HEK293 (cell line): ENCODE data around the gene EXOC3L2.

Source experiments
- CTCF ChIA-PET: fragments of 350-600 bp; formaldehyde crosslinking; extraction: SDS; loops from one replicate; lab custom pipeline; 2021; ENCODE audit warnings: antibody characterized with exemption; lab: Yijun Ruan, JAX
- POLR2A ChIA-PET: fragments of 300-600 bp; formaldehyde crosslinking; extraction: SDS; loops from one replicate; lab custom pipeline; 2020; ENCODE audit warnings: antibody characterized with exemption, inconsistent platforms; lab: Yijun Ruan, JAX
- H3K27ac ChIP-seq: fragments of 200-500 bp; sonication (Bioruptor generic); 2 replicates; pipeline ENCODE4 v1.5.1; 2014; ENCODE audit warnings: low read depth, low read length, control low read depth, inconsistent platforms; ENCODE audit errors: extremely low read depth
- H3K36me3 ChIP-seq, 2 experiments: fragments of 200-500 bp in 1 of 2; sonication (Bioruptor generic) in 1 of 2; 1 replicate in 1 of 2; 2 replicates in 1 of 2; pipeline ENCODE4 v1.5.1; 2014 to 2017; ENCODE audit warnings: inconsistent platforms in 2 of 2, low read length in 2 of 2; ENCODE audit not compliant: control insufficient read depth in 2 of 2, insufficient read depth in 1 of 2
- H3K4me1 ChIP-seq: fragments of 200-500 bp; sonication (Bioruptor generic); 2 replicates; pipeline ENCODE4 v1.5.1; 2014; ENCODE audit warnings: mild to moderate bottlenecking, low read length, inconsistent platforms; ENCODE audit not compliant: control insufficient read depth, insufficient read depth
- H3K4me3 ChIP-seq: 2 replicates; pipeline ENCODE4 v1.5.1; 2011; ENCODE audit warnings: low read depth, mild to moderate bottlenecking, control low read depth, low read length, moderate library complexity
- H3K9me3 ChIP-seq: fragments of 200-500 bp; sonication (Bioruptor generic); 2 replicates; pipeline ENCODE4 v1.5.1; 2014; ENCODE audit warnings: low read depth, low read length, inconsistent platforms; ENCODE audit not compliant: control insufficient read depth, insufficient read depth
- HOXD13 ChIP-seq: sonication (generic); formaldehyde crosslinking; IDR thresholded peaks from 2 replicates; pipeline ENCODE4 v1.8.0; 2022; ENCODE audit warnings: missing genetic modification reagents, borderline replicate concordance
- SP3 ChIP-seq: fragments of 450-650 bp; formaldehyde crosslinking; IDR thresholded peaks from 2 replicates; pipeline ENCODE4 v1.5.1; 2016; ENCODE audit warnings: missing biosample characterization, missing genetic modification characterization
- ZBTB17 ChIP-seq: fragments of 450-650 bp; formaldehyde crosslinking; IDR thresholded peaks from 2 replicates; pipeline ENCODE4 v1.5.1; 2016; ENCODE audit warnings: missing biosample characterization, missing genetic modification characterization
- ZNF132 ChIP-seq: fragments of 450-650 bp; formaldehyde crosslinking; IDR thresholded peaks from 2 replicates; pipeline ENCODE4 v1.5.1; 2017; ENCODE audit warnings: missing biosample characterization, missing genetic modification characterization, borderline replicate concordance
- ZNF140 ChIP-seq: fragments of 450-650 bp; formaldehyde crosslinking; IDR thresholded peaks from 2 replicates; pipeline ENCODE4 v1.5.1; 2016; ENCODE audit warnings: missing biosample characterization, missing genetic modification characterization
- ZNF146 ChIP-seq: fragments of 450-650 bp; formaldehyde crosslinking; IDR thresholded peaks from 2 replicates; pipeline ENCODE4 v1.5.1; 2016; ENCODE audit warnings: missing biosample characterization, missing genetic modification characterization
- ZNF2 ChIP-seq: fragments of 450-650 bp; formaldehyde crosslinking; IDR thresholded peaks from 2 replicates; pipeline ENCODE4 v1.5.1; 2016; ENCODE audit warnings: missing biosample characterization, missing genetic modification characterization
- ZNF248 ChIP-seq: fragments of 450-650 bp; formaldehyde crosslinking; IDR thresholded peaks from 2 replicates; pipeline ENCODE4 v1.5.1; 2017; ENCODE audit warnings: missing biosample characterization, missing genetic modification characterization
- ZNF266 ChIP-seq: fragments of 450-650 bp; formaldehyde crosslinking; IDR thresholded peaks from 2 replicates; pipeline ENCODE4 v1.5.1; 2016; ENCODE audit warnings: missing biosample characterization, missing genetic modification characterization, low read depth
- ZNF529 ChIP-seq: fragments of 450-650 bp; formaldehyde crosslinking; IDR thresholded peaks from 2 replicates; pipeline ENCODE4 v1.5.1; 2017; ENCODE audit warnings: missing genetic modification characterization, missing biosample characterization; ENCODE audit not compliant: insufficient replicate concordance
- ZNF560 ChIP-seq: fragments of 450-650 bp; formaldehyde crosslinking; IDR thresholded peaks from 2 replicates; pipeline ENCODE4 v1.5.1; 2017; ENCODE audit warnings: missing biosample characterization, missing genetic modification characterization, borderline replicate concordance
- ZNF830 ChIP-seq: fragments of 450-650 bp; IDR thresholded peaks from 2 replicates; pipeline ENCODE4 v1.5.0; 2018; ENCODE audit warnings: missing biosample characterization, missing genetic modification characterization, low read depth, mild to moderate bottlenecking, moderate library complexity
- TF ChIP-seq, protein P1 (sequence below): fragments of 450-650 bp; formaldehyde crosslinking; IDR thresholded peaks from 2 replicates; pipeline ENCODE4 v1.5.1; 2017; ENCODE audit warnings: missing biosample characterization, missing genetic modification characterization
- TF ChIP-seq, protein P2 (sequence below): fragments of 450-650 bp; formaldehyde crosslinking; IDR thresholded peaks from 2 replicates; pipeline ENCODE4 v1.5.1; 2016; ENCODE audit warnings: missing biosample characterization, missing genetic modification characterization, borderline replicate concordance
- TF ChIP-seq, protein P3 (sequence below): fragments of 450-650 bp; formaldehyde crosslinking; IDR thresholded peaks from 2 replicates; pipeline ENCODE4 v1.5.1; 2016; ENCODE audit warnings: missing biosample characterization, missing genetic modification characterization
- TF ChIP-seq, protein P4 (sequence below): fragments of 450-650 bp; formaldehyde crosslinking; IDR thresholded peaks from 2 replicates; pipeline ENCODE4; 2016; ENCODE audit warnings: missing biosample characterization, missing genetic modification characterization
- TF ChIP-seq, protein P5 (sequence below): fragments of 450-650 bp; formaldehyde crosslinking; IDR thresholded peaks from 2 replicates; pipeline ENCODE4 v1.5.1; 2016; ENCODE audit warnings: missing biosample characterization, missing genetic modification characterization

Gene EXOC3L2

DNA sequence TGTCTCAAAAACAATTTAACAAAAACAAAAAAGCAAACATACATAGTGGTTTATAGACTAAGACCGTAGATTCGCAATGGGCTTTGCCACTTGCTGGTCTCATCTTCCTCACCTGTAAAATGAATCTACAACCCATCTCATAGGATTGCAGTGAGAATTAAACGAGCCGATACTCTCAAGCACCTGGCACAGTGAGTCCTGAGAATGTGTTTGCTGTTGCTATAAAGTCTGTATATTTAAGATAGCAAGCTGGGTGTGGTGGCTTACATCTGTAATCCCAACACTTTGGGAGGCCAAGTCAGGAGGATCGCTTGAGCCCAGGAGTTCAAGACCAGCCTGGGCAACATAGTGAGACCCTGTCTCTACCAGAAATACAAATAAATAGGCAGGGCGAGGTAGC lies 22.5 kb downstream of the EXOC3L2 start:
- POLR2A ChIA-PET, result no interaction called here
- H3K9me3 ChIP-seq, result no peaks in the 10 kb centered on the region
- TF ChIP-seq, protein P1, sequence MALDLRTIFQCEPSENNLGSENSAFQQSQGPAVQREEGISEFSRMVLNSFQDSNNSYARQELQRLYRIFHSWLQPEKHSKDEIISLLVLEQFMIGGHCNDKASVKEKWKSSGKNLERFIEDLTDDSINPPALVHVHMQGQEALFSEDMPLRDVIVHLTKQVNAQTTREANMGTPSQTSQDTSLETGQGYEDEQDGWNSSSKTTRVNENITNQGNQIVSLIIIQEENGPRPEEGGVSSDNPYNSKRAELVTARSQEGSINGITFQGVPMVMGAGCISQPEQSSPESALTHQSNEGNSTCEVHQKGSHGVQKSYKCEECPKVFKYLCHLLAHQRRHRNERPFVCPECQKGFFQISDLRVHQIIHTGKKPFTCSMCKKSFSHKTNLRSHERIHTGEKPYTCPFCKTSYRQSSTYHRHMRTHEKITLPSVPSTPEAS (tag by site-specific recombination), result no peak
- TF ChIP-seq, all 188 proteins: peak for 0
- Histone ChIP-seq H3K4me3 (no peak overlapping the region), H3K27ac (no peak overlapping the region), H3K4me1 (no peaks in the 10 kb centered on the region), H3K36me3 (no peaks in the 10 kb centered on the region)
- CTCF ChIA-PET, result interaction anchor here (0.9 to 1.3 kb wide), 3 partner anchors 12 to 27 kb away, joined by 3 to 4 read pairs (median 4); no protein-coding TSS in a partner anchor

DNA sequence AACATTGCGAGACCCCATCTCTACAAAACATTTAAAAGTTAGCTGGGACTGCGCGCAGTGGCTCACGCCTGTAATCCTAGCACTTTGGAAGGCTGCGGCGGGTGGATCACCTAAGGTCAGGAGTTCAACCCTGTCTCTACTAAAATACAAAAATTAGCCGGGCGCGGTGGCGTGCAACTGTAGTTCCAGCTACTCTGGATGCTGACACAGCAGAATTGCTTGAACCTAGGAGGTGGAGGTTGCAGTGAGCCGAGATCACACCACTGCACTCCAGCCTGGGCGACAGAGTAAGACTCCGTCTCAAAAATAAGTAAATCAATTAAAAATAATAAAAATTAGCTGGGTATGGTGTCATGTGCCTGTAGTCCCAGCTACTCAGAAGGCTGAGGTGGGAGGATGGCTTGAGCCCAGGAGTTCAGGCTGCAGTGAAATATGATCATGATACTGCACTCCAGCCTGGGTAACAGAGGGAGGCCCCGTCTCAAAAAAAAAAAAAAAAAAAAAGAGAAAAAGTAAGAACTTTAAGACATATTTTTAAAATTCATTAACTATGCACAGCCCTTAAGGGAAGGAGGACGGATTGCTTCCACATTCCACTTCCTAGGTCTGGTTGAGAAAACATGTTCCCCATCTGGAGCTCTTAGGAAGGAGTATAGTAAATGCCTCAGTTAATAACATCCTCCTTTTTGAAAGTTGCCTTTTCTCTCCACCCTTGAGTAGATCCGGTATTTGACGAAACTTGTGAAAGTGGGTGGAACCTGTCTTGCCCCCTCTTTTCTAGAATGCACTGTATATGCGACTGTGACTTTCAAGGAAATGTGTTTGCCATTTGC lies 26.1 kb downstream of the EXOC3L2 start:
- H3K4me1 ChIP-seq, result no peaks in the 10 kb centered on the region
- H3K27ac ChIP-seq, result no peak overlapping the region
- no peaks in the 10 kb centered on the region for H3K36me3 ChIP-seq
- ChIA-PET CTCF (interaction anchor here (0.6 kb wide), 1 partner anchor 15 kb away, joined by 3 read pairs; no protein-coding TSS in a partner anchor), POLR2A (no interaction called here)
- no peaks in the 10 kb centered on the region for H3K9me3 ChIP-seq
- TF ChIP-seq ZNF529 (tag by site-specific recombination) (no peak), ZNF140 (no peak), ZNF560 (tag by site-specific recombination) (no peak), ZNF266 (tag by site-specific recombination) (no peak), ZNF132 (no peak), ZNF146 (tag by site-specific recombination) (no peak), ZBTB17 (tag by site-specific recombination) (0 out of 2 replicates have a peak, but pooled peaks have one; percentile 15), ZNF830 (tag by site-specific recombination) (no peak)
- TF ChIP-seq, protein P2, sequence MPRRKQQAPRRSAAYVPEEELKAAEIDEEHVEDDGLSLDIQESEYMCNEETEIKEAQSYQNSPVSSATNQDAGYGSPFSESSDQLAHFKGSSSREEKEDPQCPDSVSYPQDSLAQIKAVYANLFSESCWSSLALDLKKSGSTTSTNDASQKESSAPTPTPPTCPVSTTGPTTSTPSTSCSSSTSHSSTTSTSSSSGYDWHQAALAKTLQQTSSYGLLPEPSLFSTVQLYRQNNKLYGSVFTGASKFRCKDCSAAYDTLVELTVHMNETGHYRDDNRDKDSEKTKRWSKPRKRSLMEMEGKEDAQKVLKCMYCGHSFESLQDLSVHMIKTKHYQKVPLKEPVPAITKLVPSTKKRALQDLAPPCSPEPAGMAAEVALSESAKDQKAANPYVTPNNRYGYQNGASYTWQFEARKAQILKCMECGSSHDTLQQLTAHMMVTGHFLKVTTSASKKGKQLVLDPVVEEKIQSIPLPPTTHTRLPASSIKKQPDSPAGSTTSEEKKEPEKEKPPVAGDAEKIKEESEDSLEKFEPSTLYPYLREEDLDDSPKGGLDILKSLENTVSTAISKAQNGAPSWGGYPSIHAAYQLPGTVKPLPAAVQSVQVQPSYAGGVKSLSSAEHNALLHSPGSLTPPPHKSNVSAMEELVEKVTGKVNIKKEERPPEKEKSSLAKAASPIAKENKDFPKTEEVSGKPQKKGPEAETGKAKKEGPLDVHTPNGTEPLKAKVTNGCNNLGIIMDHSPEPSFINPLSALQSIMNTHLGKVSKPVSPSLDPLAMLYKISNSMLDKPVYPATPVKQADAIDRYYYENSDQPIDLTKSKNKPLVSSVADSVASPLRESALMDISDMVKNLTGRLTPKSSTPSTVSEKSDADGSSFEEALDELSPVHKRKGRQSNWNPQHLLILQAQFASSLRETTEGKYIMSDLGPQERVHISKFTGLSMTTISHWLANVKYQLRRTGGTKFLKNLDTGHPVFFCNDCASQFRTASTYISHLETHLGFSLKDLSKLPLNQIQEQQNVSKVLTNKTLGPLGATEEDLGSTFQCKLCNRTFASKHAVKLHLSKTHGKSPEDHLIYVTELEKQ (tag by site-specific recombination), result no peak
- TF ChIP-seq, all 188 proteins: peak for 1
- no peak overlapping the region for H3K4me3 ChIP-seq

DNA sequence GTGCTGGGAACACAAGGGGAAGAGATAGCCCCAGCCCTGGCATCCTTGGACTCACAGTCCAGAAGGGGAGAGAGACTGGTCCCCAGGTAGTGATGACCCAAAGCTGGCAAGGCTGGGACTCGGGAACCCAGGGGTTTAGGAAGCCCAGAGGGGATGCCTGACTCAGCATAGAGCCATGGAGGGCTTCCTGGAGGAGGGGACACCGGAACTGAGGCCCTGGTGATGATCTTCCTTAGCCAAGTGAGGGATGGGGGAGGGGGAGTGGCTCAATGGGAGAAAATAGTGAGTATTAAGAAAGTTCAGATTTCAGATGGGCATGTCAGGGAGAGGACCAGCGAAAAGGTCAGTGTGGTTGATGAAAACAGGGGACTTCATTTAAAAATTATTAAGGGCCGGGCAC lies 26.8 kb downstream of the EXOC3L2 start:
- H3K9me3 ChIP-seq, result no peaks in the 10 kb centered on the region
- ChIA-PET CTCF (no interaction called here), POLR2A (no interaction called here)
- no peak overlapping the region for H3K4me3 ChIP-seq
- TF ChIP-seq ZNF2 (tag by site-specific recombination) (no peak), SP3 (tag by site-specific recombination) (no peak)
- H3K27ac ChIP-seq, result no peak overlapping the region
- no peaks in the 10 kb centered on the region for H3K4me1 ChIP-seq
- no peaks in the 10 kb centered on the region for H3K36me3 ChIP-seq

DNA sequence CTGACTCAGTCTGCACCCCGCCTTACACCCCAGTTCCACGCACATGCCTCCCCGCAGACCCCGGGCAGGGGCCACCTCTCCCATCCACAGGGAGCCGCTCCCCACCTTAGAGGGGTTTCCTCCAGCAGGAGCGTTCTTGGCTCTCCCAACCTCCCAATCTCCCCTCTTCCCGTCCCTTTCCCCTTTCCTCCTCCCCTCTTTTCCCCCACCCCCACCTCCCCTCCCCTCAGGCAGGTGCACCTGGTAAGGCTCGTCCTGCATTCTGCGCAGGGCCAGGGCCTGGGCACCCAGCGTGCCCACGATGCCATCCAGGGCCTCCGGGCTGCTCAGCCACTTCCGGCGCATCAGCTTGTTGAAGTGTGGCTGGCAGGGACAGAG lies 27.3 kb downstream of the EXOC3L2 start:
- Histone ChIP-seq H3K4me3 (no peak overlapping the region), H3K4me1 (no peaks in the 10 kb centered on the region), H3K36me3 (no peaks in the 10 kb centered on the region), H3K27ac (no peak overlapping the region), H3K9me3 (no peaks in the 10 kb centered on the region)
- ChIA-PET POLR2A (no interaction called here), CTCF (no interaction called here)
- TF ChIP-seq, protein P3, sequence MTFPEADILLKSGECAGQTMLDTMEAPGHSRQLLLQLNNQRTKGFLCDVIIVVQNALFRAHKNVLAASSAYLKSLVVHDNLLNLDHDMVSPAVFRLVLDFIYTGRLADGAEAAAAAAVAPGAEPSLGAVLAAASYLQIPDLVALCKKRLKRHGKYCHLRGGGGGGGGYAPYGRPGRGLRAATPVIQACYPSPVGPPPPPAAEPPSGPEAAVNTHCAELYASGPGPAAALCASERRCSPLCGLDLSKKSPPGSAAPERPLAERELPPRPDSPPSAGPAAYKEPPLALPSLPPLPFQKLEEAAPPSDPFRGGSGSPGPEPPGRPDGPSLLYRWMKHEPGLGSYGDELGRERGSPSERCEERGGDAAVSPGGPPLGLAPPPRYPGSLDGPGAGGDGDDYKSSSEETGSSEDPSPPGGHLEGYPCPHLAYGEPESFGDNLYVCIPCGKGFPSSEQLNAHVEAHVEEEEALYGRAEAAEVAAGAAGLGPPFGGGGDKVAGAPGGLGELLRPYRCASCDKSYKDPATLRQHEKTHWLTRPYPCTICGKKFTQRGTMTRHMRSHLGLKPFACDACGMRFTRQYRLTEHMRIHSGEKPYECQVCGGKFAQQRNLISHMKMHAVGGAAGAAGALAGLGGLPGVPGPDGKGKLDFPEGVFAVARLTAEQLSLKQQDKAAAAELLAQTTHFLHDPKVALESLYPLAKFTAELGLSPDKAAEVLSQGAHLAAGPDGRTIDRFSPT (tag by site-specific recombination), result no peak
- TF ChIP-seq HOXD13 (CRISPR knock-in tag), result no peak
- TF ChIP-seq ZNF248 (tag by site-specific recombination), result no peak
- TF ChIP-seq, protein P4, sequence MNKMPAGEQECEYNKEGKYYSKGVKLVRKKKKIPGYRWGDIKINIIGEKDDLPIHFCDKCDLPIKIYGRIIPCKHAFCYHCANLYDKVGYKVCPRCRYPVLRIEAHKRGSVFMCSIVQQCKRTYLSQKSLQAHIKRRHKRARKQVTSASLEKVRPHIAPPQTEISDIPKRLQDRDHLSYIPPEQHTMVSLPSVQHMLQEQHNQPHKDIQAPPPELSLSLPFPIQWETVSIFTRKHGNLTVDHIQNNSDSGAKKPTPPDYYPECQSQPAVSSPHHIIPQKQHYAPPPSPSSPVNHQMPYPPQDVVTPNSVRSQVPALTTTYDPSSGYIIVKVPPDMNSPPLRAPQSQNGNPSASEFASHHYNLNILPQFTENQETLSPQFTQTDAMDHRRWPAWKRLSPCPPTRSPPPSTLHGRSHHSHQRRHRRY, result no peak
- TF ChIP-seq, protein P5, sequence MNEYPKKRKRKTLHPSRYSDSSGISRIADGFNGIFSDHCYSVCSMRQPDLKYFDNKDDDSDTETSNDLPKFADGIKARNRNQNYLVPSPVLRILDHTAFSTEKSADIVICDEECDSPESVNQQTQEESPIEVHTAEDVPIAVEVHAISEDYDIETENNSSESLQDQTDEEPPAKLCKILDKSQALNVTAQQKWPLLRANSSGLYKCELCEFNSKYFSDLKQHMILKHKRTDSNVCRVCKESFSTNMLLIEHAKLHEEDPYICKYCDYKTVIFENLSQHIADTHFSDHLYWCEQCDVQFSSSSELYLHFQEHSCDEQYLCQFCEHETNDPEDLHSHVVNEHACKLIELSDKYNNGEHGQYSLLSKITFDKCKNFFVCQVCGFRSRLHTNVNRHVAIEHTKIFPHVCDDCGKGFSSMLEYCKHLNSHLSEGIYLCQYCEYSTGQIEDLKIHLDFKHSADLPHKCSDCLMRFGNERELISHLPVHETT (tag by site-specific recombination), result no peak
